Thyroid gland (tissue), 4 donors: ENCODE measurements around the gene NFKB1. TPM values are rescaled to one million over a fixed set of nuclear protein-coding genes. Genes with fewer than 3 reads are reported as not detected.

ENCODE experiments used
- DNase-seq, 2 donors: peaks; one replicate each; pipeline ENCODE4 v3.0.0-alpha.2; 2019
- H3K27ac ChIP-seq, 3 donors: fragments of 200-600 bp; sonication (generic); 1 replicate in 2 of 3; 2 replicates in 1 of 3; pipeline ENCODE4 v1.5.1; 2016 to 2019; ENCODE audit warnings: mild to moderate bottlenecking in 1 of 3, moderate library complexity in 1 of 3
- H3K27me3 ChIP-seq: fragments of 200-600 bp; sonication (generic); one replicate; pipeline ENCODE4 v1.5.1; 2019
- H3K36me3 ChIP-seq, 2 donors: fragments of 200-600 bp; sonication (generic); one replicate each; pipeline ENCODE4 v1.5.1; 2016 to 2019
- H3K4me1 ChIP-seq, 2 donors: fragments of 200-600 bp; sonication (generic); one replicate each; pipeline ENCODE4 v1.5.1; 2017 to 2019
- H3K4me3 ChIP-seq, 3 donors: fragments of 200-600 bp; sonication (generic); replicated peaks in 1 of 3; 1 replicate in 2 of 3; 2 replicates in 1 of 3; pipeline ENCODE4 v1.5.1; 2016; ENCODE audit warnings: mild to moderate bottlenecking in 1 of 3
- H3K9me3 ChIP-seq: fragments of 200-600 bp; sonication (generic); one replicate; pipeline ENCODE4 v1.5.1; 2017
- CTCF ChIP-seq, 6 experiments: fragments of 200-600 bp in 3 of 6; fragments of 450-650 bp in 3 of 6; sonication (generic) in 3 of 6; IDR thresholded peaks; one replicate each; pipeline ENCODE4 v1.5.1; 2016 to 2019; ENCODE audit warnings: antibody characterized with exemption in 6 of 6, mild to moderate bottlenecking in 2 of 6, inconsistent platforms in 1 of 6, moderate library complexity in 1 of 6
- POLR2A ChIP-seq, 2 donors: fragments of 450-650 bp; IDR thresholded peaks; one replicate each; pipeline ENCODE4 v1.6.1; 2017; ENCODE audit warnings: antibody characterized with exemption in 2 of 2, mild to moderate bottlenecking in 2 of 2, moderate library complexity in 1 of 2
- WGBS, 2 donors: methylation state at CpG; one replicate each; pipeline ENCODE4 v1.1.5; 2017; 5-methylcytosine and 5-hydroxymethylcytosine counted together
- intact Hi-C: fragments of 100-400 bp; cut with DNase I; formaldehyde crosslinking; loops from one replicate; pipeline ENCODE4 v1.15.1; 2023
- total RNA-seq, 4 donors: library from RNA; depleted of rRNA; stranded (reverse); fragments of >200 nt; gene quantifications; one replicate each; pipeline ENCODE4 v1.2.3, GENCODE V29; 2016

NFKB1 gene
- total RNA-seq, 4 donors from 2014 or later = 33.5 to 50.0 (median 41.8) TPM

GRCh38 chr4:102610007-102610406, 108.8 kb downstream of the NFKB1 start:
- H3K27ac ChIP-seq = no peak overlapping the region
- no peaks in the 10 kb centered on the region for H3K9me3 ChIP-seq
- intact Hi-C loops = no loop called here
- H3K27me3 ChIP-seq = no peaks in the 10 kb centered on the region
- H3K36me3 ChIP-seq = peaks cover 53 to 54% of the 10 kb centered on the region in 2 donors
- TF ChIP-seq POLR2A (IDR thresholded peaks at IDR 0.05) (no peak), CTCF (IDR thresholded peaks at IDR 0.05) (no peak)
- DNase-seq = no peak
- H3K4me1 ChIP-seq = peaks cover 3 to 10% of the 10 kb centered on the region in 2 donors
- H3K4me3 ChIP-seq = no peak overlapping the region

GRCh38 chr4:102610476-102610875, 109.3 kb downstream of the NFKB1 start:
- intact Hi-C loops = no loop called here
- H3K4me1 ChIP-seq = peaks cover 3 to 10% of the 10 kb centered on the region in 2 donors
- 82 to 95% methylated on average over 3 of the region's 3 CpGs for WGBS, 2 donors
- no peaks in the 10 kb centered on the region for H3K27me3 ChIP-seq
- no peak overlapping the region for H3K4me3 ChIP-seq
- TF ChIP-seq POLR2A (IDR thresholded peaks at IDR 0.05) (no peak), CTCF (IDR thresholded peaks at IDR 0.05) (no peak)
- no peak for DNase-seq
- no peaks in the 10 kb centered on the region for H3K9me3 ChIP-seq
- H3K27ac ChIP-seq = no peak overlapping the region
- H3K36me3 ChIP-seq = peaks cover 53 to 58% of the 10 kb centered on the region in 2 donors

- Histone ChIP-seq H3K4me3 (no peak overlapping the region), H3K27ac (peak overlapping the region in 2 of 3 donors; percentile 44 to 62), H3K9me3 (no peaks in the 10 kb centered on the region), H3K36me3 (peaks cover 48 to 50% of the 10 kb centered on the region in 2 donors), H3K27me3 (no peaks in the 10 kb centered on the region), H3K4me1 (peaks cover 3 to 10% of the 10 kb centered on the region in 2 donors)
- TF ChIP-seq POLR2A (IDR thresholded peaks at IDR 0.05) (no peak), CTCF (IDR thresholded peaks at IDR 0.05) (no peak)
- no peak for DNase-seq
- intact Hi-C loops = no loop called here
- 96 to 97% methylated on average over 2 of the region's 2 CpGs for WGBS, 2 donors
Measured at GRCh38 chr4:102612210-102612609, 111.1 kb downstream of the NFKB1 start.

- Histone ChIP-seq H3K9me3 (no peaks in the 10 kb centered on the region), H3K4me1 (peaks cover 3 to 10% of the 10 kb centered on the region in 2 donors), H3K4me3 (no peak overlapping the region), H3K27ac (peak overlapping the region in 2 of 3 donors; percentile 44 to 62), H3K27me3 (no peaks in the 10 kb centered on the region), H3K36me3 (peaks cover 42 to 44% of the 10 kb centered on the region in 2 donors)
- no peak for TF ChIP-seq CTCF (IDR thresholded peaks at IDR 0.05)
- WGBS, 2 donors = 29 to 36% methylated on average over 11 of the region's 11 CpGs
- intact Hi-C loops = no loop called here
- peak; percentile 19 to 31 for DNase-seq
Measured at GRCh38 chr4:102612824-102613366, 111.7 kb downstream of the NFKB1 start.

- Histone ChIP-seq H3K27ac (peak overlapping the region in 1 of 3 donors; percentile 56), H3K4me1 (peaks cover 3 to 10% of the 10 kb centered on the region in 2 donors)
- WGBS, 2 donors = 79 to 81% methylated on average over 9 of the region's 9 CpGs
Measured at GRCh38 chr4:102614801-102615200, 113.6 kb downstream of the NFKB1 start.

More at GRCh38 chr4:102614801-102615200, 113.6 kb downstream of the NFKB1 start:
- intact Hi-C loops = no loop called here
- H3K27me3 ChIP-seq = no peaks in the 10 kb centered on the region
- no peak for TF ChIP-seq CTCF (IDR thresholded peaks at IDR 0.05)
- TF ChIP-seq POLR2A (IDR thresholded peaks at IDR 0.05) = no peak
- H3K9me3 ChIP-seq = no peaks in the 10 kb centered on the region
- H3K36me3 ChIP-seq = peaks cover 33 to 34% of the 10 kb centered on the region in 2 donors
- no peak overlapping the region for H3K4me3 ChIP-seq
- no peak for DNase-seq
